ENCODE data around the gene ZDHHC24.
A peak's percentile ranks its signal among the peaks of the same experiment; 100 is the strongest.
"Not testable (repeated sequence)": the region's sequence is repeated elsewhere in the genome, so short reads cannot be mapped to it uniquely, and the experiment has no call there.

ZDHHC24 gene

DNA sequence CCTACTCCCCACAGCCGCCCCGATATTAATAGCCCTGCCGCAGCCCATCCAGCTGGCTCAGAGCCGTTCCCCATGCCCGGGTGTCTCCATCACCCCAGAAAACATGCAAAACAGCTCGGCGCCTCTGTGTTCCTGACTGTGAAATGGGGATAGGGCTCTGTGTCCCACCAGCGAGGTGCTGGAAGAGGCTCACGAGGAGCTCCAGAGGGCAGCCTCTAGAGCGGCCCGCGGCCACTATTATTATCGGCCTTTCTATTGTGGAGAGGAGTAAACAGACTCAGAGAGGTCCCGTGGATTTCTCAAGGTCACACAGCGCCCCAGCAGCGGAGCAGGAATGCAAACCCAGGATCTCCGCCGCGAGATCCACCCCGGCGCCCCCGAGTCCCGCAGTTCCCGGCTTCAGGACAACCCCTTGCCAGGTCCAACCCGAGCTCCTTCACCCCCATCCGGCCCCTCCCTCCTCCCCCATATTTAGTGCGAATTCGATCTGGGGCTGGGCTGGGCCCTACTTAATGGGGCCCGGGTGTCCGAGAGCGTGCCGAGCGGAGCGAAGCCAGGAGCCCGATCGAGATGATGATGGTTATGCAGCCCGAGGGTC lies 619 bp upstream of the ZDHHC24 start, which contains the start of gene ACTN3:
Gene ACTN3 (plus strand): TSS at position 536 of the 598 bp plus-strand sequence. CDS start 35 bp downstream, at position 571.
- DNase-seq = no peak

DNA sequence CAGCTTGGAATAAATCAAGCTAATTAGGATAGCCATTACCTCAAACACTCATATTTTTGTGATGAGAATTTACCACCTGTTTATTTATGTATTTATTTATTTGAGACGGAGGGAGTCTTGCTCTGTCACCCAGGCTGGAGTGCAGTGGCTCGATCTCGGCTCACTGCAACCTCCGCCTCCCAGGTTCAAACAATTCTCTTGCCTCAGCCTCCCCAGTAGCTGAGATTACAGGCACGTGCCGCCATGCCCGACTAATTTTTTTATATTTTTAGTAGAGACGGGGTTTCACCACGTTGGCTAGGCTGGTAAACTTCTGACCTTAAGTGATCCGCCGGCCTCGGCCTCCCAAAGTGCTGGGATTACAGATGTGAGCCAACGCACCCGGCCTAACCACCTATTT lies 896 bp downstream of the ZDHHC24 start:
- DNase-seq = not testable (repeated sequence)

DNA sequence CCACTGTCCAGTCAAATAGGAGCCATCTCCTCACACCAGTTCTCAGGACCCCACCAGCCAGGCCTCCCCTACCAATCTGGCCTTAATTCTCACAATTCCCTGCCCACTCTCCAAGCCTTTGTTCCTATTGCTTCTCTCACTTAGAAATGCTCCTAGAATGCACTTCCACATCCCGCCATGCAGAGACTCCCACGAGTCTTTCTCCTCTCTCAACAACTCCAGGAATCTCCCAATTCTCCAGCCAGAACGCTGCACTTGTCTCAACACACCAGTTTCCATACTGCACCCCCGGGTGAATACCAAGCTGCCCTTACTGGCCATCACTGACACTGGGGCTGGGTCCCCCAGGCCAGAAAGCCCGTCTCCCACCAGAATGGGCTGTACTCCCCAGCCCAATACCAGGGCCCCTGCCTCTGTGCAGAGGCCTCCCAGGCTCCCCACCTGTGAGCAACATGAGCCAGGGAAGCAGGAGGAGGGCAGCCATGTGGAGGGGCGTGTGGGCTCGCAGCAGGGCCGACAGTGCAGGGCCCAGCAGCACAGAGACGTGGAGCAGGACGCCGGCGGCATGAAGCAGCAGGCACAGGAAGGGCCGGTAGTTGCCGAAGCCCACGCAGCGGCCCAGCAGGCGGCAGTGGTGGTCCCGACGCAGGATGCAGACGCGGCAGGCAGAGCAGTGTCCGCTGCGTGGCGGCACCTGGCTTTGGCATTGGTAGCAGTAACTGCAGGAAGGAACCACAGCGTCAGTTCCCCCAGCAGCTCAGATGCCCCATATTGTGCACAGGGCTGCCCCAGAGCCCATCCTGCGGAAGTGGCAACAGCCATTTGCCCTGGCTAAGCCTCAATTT lies 2.4 kb downstream of the ZDHHC24 start:
- DNase-seq = peak in 26 of 51 donors; percentile 3 to 54 (median 21)

DNA sequence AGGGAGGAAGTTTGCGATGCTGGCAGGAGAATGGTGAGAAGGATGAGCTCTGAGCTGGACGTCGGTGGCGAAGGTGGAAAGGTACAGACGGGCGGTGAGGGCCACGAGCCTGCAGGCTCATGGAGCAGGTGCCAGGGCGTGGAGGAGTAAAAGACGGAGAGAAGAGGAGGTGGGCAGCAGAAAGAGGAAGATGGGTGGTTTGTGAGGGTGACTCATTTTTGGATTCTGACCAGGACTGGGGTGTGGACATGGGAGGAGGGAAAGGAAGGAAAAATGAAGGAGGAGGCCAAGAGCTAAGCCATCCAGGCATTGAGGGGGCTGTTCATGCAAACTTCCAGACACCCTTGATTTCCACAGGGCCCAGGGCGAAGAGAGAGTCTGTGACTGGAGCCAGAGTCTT lies 3.5 kb downstream of the ZDHHC24 start:
- DNase-seq = peak in 1 of 51 donors; percentile 48

DNA sequence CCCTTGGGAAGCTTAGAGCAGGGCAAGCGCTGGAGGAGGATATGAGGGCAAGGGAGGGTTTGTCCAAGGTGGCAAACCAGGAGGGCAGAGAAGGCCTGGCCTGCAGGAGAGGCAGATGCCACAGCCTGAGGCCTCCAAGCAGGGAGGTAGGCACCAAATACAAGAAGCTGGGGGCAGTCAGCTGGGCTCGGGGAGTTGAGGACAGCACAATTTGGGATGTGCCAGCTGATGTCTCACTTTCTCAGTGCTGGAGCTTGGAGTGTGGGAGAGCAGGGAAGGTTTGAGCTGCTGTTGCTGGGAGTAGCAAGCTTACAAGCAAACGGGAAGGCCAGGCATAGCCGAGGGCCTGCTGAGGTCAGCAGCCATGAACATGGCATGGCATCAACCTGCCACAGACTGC lies 4.0 kb downstream of the ZDHHC24 start:
- no peak for DNase-seq

DNA sequence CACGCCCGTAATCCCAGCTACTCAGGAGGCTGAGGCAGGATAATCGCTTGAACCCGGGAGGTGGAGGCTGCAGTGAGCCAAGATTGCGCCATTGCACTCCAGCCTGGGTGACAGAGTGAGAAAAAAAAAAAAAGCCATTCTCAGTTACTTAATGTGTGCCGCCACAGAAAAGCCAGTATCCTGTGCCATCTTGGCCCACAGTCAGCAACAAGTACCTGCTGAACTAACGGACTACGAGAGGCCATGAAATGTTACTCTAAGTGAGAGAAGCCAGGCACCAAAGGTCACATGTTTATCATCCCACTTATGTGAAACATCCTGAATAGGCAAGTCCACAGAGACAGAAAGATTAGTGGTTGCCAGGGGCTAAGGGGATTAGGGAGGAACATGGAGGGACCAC lies 5.2 kb downstream of the ZDHHC24 start:
- not testable (repeated sequence) for DNase-seq

DNA sequence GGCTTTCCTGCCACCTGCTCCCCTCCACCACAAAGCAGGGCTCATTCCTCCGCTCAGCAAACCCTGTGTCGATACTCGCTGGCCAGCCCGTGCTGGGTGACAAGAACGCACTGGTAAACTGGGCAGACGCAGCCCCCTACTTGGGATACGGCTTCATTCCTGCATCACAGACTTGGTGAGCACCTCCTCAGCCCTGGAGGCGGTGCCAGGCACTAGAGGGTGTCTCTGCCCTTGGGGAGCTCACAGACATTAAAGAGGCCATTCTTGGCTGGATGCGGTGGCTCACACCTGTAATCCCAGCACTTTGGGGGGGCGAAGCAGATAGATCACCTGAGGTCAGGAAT lies 6.0 kb downstream of the ZDHHC24 start:
- no peak for DNase-seq

DNA sequence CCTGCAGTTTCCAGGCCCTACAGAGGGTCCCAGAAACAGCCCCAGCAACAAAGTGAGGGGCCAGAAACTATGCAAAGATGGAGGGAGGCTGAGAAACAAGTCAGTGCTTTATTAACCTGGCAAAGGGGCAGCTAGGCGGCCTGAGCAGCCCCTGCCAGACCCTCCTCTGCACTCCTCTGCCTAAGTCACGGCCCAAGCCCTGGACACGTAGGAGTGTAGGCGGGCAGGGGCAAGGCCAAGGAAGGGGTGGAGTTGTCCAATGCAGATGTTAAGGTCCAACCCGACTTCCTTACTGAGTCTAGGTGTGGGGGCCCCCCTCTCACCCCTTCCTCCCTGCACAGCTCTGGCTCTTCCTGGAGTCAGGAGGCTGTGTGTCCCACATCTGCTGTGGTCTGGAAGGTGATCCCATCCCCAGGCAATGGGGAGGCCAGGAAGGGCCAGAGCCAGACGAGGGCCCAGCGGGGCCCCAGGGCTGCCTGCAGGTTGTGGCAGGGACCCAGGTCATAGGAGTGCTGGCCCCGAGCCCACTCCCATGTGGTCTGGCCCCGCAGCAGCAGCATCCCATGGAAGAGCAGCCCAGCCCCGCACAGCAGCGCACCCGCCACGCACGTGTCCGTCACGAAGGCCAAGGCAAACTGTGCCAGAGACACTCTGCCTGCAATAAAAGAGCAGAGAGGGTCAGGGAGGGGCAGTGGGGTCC lies 6.5 kb downstream of the ZDHHC24 start:
- DNase-seq = no peak

DNA sequence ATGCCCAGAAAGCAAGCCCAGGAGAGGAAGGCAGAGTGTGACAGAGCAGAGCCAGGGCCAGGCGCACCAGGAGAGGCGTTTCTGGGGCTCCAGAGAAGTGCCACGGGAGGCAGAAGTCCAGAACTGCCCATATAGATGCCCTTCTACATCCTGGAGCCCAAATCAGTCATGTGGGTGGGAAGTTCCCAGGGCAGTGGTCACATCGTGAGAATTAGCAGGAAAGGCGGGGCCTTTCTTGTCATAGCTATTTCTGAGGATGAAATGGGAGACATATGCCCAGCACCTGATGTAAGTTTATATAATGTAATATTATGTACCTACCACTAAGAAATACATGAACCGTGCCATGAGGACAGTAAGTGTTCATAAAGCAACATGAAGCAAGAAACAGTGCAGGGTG lies 13.1 kb downstream of the ZDHHC24 start:
- no peak for DNase-seq

DNA sequence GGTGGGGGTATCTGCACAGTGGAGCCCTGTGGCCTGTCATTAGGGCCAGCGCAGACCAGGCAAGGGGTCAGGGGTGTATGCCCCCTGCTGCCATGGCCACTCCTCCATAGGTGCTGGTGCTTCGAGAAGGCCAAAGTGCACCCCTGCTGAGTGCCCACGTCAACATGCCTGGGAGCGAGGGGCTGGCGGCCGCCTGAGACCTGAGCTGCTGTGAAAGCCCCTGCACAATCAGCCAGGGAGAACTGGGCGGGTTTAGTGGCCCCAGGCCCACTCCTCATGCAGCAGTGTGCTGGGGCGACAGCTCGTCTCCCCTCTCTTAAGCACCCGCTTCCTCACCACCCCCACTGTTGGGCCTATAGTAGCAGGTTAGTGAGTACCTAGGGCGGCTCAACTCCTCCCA lies 14.0 kb downstream of the ZDHHC24 start:
- no peak for DNase-seq

DNA sequence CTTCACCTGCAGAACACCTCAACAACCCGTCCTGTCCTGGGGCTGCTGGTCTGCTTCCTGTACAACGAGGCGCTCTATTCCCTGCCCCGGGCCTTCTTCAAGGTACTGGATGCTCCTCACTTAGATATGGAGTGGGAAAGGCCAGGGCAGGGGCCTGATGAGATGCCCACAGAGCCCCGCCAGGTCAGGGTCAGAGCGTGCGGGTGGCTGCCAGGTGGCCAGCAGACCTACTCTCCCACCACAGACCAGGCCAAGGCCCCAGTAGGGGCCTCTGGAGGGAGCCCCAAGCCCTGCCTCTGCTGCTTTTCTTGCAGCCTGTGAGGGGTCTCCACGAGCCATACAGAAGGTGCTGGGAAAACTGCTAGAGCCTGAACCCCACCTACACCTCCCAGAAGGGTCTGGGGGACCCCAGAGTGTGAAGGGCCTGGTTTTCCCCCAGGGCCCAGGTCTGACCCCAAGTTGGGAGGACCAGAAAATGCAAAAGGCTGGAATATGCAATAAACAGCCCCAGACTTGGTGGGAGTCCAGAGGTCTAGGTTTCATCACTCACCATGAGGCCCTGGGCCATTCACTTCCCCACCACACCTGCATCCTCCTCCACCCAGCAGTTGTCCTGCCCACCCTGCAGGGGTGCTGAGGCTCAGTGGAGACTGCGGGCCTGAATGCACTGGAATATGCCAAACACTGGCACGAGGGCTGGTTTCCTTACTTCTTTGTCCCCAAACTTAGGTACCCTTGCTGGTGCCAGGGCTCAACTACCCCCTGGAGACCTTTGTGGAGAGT lies 14.7 kb downstream of the ZDHHC24 start:
- DNase-seq = no peak

DNA sequence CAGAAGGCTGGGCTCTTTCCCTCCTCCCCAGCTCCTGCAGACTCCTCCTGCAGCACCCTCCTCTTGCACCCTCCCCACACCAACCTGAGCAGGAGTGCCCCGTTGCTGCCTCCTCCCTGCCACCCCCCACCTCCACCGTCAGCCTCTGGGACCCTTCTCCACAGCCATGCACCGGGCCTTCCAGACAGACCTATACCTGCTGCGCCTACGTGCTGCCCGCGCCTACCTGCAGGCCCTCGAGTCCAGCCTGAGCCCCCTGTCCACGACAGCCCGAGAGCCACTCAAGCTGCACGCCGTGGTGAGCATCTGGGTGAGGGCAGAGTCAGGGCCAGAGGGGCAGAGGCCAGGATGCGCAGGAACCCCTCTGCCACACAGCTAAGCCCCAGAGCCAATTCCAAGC lies 16.2 kb downstream of the ZDHHC24 start:
- no peak for DNase-seq

DNA sequence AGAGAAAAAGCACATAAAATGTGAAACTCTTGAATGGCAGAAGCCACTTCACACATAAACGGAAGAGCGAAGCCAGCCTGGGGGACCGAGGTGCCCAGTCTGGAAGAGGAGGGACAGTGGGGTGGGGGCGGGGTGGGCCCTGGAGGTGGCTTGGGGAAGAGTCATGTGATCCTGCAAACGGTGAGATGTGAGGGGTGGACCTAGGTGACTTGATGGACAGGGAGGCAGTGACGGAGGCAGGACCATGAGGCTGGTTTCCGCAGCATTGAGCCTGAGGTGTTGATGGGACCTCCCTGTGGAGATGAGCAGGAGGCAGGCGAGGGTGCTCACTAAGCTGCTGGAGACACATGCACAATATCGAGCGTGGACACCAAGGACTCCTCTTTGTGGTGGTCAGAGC lies 16.8 kb downstream of the ZDHHC24 start:
- DNase-seq = no peak

DNA sequence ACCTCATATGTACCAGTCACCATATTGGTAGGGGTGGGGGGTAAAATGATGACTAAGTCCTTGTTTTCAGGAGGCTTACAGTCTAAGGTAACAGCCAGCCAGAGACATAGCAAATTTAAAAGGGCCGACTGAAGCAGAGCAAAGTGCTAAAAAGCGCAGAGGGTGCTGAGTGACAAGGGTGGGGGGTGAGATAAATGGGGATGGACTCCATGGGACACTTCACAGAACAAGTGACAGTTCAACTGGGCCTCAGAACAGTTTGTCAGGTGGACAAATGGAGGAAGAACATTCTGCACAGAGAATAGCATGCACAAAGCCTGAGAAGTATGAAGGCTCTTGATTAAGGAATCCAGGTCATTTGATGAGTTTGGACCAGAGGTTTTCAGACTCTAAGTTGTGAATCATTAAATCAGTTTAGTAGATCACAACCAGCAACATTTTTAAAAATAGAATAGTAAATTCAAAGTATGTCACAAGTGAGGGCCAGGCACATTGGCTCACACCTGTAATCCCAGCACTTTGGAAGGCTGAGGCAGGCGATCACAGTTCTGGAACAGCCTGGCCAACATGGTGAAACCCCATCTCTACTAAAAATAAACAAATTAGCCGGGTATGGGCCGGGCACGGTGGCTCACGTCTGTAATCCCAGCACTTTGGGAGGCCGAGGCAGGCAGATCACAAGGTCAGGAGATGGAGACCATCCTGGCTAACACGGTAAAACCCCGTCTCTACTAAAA lies 21.4 kb downstream of the ZDHHC24 start:
- no peak for DNase-seq

DNA sequence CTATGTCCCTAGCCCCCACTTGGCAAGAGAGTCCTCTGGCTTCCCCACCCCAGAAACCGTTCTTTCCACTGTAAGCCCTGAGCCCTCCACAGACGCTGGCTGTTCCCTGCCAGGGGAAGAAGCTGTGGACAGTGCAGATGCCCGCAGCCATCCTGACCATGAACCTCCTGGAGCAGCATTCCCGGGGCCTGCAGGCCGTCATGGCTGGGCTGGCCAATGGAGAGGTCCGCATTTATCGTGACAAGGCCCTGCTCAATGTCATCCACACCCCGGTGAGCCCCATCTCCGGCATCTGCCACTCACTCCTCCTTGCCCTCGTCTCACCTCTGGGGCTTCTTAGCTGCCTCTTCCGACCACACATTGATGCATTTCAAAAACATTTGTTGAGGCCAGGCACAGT lies 22.2 kb downstream of the ZDHHC24 start:
- DNase-seq = no peak

DNA sequence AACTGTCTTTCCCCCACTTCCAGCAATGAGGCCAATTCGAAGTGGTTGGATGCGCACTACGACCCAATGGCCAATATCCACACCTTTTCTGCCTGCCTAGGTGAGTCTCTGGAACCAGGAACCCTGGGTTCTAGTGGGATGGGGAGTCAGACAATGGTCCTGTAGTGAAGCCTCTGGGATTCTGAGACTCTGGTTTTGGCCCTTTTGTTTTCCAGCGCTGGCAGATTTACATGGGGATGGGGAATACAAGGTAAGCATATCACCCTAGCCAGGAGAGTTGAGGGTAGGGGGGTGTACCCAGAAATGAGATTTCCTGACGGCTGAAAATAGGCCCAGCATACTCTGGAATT lies 34.9 kb downstream of the ZDHHC24 start:
- DNase-seq = peak in 1 of 51 donors; percentile 20

DNA sequence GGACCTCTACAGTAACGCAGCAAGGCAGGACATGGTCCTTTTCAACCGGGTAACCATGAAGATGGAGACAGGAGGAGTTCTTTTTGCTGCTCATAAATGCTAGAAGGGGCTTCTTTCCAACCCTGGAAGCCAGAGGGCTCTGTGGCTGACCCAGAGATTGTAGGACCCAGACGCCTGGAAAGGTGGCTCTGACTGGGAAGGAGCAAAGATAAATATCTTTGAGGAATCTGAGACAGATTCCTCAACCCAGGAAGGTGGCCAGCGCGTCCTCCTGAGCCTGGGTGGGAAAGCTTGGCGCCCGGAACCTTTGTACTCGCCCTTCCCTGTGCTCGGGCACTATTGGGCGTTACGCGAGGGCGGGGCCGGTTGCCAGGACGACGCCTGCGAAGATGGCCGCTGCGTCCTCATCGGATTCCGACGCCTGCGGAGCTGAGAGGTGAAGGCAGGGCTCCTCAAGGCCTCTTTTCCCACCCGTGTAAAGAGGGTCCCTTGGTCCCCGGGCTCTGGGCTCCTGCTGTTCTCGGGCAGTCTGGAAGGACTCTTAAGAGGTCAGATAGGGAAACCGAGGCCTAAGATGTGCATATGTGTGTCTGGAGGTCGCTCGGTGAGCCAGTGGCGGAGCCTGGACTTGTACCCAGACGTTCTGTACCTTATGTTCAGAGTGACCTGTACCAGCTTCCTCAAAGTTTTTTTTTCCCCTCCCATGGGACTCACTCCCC lies 35.4 kb downstream of the ZDHHC24 start, which contains the start of gene BBS1:
Gene BBS1 (plus strand): TSS at position 365 of the 719 bp plus-strand sequence. CDS start 25 bp downstream, at position 390.
- peak; percentile 20 to 89 (median 72) for DNase-seq

DNA sequence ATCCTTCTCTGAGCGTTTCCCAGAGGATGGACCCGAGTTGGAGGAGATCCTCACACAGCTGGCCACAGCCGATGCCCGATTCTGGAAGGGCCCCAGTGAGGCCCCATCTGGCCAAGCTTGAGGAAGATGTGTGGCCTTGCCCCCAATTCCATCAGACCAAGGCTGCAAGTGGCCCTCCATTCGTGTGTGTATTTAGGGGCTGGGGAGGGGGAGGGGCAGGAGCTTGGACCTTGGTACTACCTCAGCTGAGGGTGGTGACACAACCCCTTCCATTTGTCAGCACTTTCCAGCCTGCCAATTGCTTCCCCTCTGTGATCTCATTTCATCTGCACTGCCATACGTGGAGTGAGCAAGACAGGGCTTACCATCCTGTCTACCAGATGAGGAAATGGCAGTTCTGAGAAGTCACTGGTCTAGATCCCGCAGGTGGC lies 36.7 kb downstream of the ZDHHC24 start:
- DNase-seq = no peak

DNA sequence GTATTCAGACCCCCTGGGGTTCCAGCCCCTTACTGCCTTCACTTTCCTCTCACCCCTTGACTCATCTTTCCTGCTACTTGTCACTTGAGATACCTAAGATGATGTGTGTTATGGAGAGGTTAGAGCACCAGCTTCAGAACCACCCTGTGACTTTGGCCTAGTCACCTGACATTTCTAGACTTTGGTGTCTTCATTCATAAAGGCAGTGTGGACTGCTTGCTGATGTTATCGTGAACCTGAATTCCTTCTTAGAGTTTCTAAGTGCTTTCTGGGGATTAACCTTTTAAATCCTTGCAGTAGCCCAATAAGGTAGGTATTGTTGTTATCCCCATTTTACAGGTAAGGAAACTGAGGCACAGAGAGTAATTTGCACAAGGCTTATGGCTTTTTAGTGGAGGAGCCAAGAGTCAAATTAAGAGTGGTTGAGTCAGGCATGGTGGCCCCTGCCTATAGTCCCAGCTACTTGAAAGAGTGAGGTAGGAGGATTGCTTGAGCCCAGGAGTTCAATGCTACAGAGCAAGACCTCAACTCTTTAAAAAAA lies 40.5 kb downstream of the ZDHHC24 start:
- no peak for DNase-seq

DNA sequence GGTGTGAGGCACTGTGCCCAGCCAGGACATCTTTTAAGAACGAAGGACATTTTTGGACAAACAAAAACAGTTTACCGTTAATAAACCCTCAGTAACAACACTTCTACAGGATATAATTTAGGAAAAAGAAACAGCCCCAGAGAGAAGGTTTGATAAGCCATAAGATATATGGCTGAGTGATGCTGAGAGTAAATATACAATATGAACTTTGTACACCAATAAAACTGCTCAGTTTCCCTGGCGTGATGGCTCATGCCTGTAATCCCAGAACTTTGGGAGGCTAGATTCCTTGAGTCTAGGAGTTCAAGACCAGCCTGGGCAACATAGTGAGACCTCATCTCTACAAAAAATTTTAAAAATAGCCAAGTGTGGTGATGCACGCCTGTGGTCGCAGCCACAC lies 47.3 kb downstream of the ZDHHC24 start:
- DNase-seq = no peak

All from hypothalamus (tissue), 51 donors.